Measurements from ENCODE around the gene PSIP1.

The PSIP1 gene

DNA sequence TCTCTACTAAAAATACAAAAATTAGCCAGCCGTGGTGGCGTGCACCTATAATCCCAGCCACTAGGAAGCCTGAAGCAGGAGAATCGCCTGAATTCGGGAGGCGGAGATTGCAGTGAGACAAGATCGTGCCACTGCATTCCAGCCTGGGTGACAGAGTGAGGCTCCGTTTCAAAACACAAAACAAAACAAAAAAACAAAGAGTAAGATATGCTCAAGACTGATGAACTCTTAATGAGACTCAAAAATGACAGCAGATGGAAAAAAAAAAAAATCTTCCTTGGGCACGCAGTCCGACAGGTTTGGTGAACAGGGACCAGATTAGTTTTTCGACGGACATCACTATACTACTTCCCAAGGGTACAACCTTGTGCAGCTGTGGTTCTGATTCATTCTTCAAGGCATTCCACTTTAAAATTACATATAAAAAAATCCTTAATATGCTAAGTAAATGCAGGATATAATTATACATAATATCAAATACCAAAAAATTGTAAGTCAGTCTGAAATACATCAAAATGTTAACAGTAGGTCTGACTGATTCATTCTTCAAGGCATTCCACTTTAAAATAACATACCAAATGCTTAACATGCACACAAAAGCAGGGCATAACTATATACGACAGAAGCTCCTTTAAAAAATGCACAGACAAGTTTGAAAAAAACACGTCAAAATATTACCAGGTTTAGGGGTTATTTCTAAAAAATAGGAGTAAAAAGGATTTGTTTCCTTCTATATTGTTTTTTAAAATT, 12.3 kb downstream of the PSIP1 start:
- no peak overlapping the region for H3K9ac ChIP-seq (ENCODE audit: low read depth, low read length)
- H3K4me2 ChIP-seq (ENCODE audit: insufficient read depth, low read length) = no peak overlapping the region
- H3K9me3 ChIP-seq (ENCODE audit: insufficient read depth, low read length, severe bottlenecking) = no peaks in the 10 kb centered on the region
- DNase-seq (no peak), ATAC-seq (ENCODE audit: insufficient read depth, low read depth) (no peak)
- peaks cover 97% of the 10 kb centered on the region for H3K79me2 ChIP-seq (ENCODE audit: insufficient read depth, low read length)
- H3K36me3 ChIP-seq (ENCODE audit: insufficient read depth, low read length) = peaks cover 80% of the 10 kb centered on the region
- no peak overlapping the region for H2AFZ ChIP-seq (ENCODE audit: low read depth, low read length)
- peaks cover 29% of the 10 kb centered on the region; the same call in 1 of the 2 replicates for H3K4me1 ChIP-seq (ENCODE audit: insufficient read depth, low read length)
- no peak overlapping the region for H3K27ac ChIP-seq (ENCODE audit: low read length)
- H4K20me1 ChIP-seq (ENCODE audit: insufficient read depth, low read length) = peaks cover 46% of the 10 kb centered on the region; the same call in 1 of the 2 replicates
- no peak overlapping the region for H3K4me3 ChIP-seq (ENCODE audit: low read depth in 1 of 2, low read length in 2 of 2)
- no peaks in the 10 kb centered on the region for H3K27me3 ChIP-seq (ENCODE audit: insufficient read depth, low read length, poor library complexity)
- no peak for TF ChIP-seq EZH2 (IDR thresholded peaks at IDR 0.05; ENCODE audit: borderline replicate concordance, low read depth, low read length, severe bottlenecking)
- TF ChIP-seq, protein P1, sequence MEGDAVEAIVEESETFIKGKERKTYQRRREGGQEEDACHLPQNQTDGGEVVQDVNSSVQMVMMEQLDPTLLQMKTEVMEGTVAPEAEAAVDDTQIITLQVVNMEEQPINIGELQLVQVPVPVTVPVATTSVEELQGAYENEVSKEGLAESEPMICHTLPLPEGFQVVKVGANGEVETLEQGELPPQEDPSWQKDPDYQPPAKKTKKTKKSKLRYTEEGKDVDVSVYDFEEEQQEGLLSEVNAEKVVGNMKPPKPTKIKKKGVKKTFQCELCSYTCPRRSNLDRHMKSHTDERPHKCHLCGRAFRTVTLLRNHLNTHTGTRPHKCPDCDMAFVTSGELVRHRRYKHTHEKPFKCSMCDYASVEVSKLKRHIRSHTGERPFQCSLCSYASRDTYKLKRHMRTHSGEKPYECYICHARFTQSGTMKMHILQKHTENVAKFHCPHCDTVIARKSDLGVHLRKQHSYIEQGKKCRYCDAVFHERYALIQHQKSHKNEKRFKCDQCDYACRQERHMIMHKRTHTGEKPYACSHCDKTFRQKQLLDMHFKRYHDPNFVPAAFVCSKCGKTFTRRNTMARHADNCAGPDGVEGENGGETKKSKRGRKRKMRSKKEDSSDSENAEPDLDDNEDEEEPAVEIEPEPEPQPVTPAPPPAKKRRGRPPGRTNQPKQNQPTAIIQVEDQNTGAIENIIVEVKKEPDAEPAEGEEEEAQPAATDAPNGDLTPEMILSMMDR (IDR thresholded peaks at IDR 0.05; ENCODE audit: borderline replicate concordance, extremely low read depth, low read length, poor library complexity, severe bottlenecking) = no peak

DNA sequence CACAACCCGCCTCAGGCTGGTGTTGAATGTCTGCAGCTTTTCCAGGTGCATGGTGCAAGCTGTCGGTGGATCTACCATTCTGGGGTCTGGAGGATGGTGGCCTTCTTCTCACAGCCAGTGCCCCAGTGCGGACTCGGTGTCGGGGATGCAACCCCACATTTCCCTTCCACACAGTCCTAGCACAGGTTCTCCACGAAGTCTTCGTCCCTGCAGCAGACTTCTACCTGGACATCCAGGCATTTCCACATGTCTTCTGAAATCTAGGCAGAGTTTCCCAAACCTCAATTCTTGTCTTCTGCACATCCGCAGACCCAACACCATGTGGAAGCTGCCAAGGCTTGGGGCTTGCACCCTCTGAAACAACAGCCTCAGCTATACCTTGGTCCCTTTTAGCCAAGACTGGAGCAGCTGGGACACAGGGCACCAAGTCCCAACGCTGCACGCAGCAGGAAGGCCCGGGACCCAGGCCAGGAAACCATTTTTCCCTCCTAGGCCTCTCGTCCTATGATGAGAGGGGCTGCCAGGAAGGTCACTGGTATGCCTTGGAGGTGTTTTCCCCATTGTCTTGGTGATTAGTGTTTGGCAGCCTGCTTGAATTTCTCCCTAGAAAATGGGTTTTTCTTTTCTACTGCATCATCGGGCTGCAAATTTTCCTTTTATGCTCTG, 18.2 kb downstream of the PSIP1 start:
- H3K4me2 ChIP-seq (ENCODE audit: insufficient read depth, low read length) = no peak overlapping the region
- no peak overlapping the region for H3K9ac ChIP-seq (ENCODE audit: low read depth, low read length)
- no peaks in the 10 kb centered on the region for H3K9me3 ChIP-seq (ENCODE audit: insufficient read depth, low read length, severe bottlenecking)
- no peak for DNase-seq
- H3K27me3 ChIP-seq (ENCODE audit: insufficient read depth, low read length, poor library complexity) = no peaks in the 10 kb centered on the region
- peaks cover 74% of the 10 kb centered on the region for H3K79me2 ChIP-seq (ENCODE audit: insufficient read depth, low read length)
- no peak overlapping the region for H3K4me3 ChIP-seq (ENCODE audit: low read depth in 1 of 2, low read length in 2 of 2)
- TF ChIP-seq, protein P1 (IDR thresholded peaks at IDR 0.05; ENCODE audit: borderline replicate concordance, extremely low read depth, low read length, poor library complexity, severe bottlenecking) = no peak
- TF ChIP-seq EZH2 (IDR thresholded peaks at IDR 0.05; ENCODE audit: borderline replicate concordance, low read depth, low read length, severe bottlenecking) = no peak
- no peaks in the 10 kb centered on the region for H3K4me1 ChIP-seq (ENCODE audit: insufficient read depth, low read length)
- no peak overlapping the region for H3K27ac ChIP-seq (ENCODE audit: low read length)
- ATAC-seq (ENCODE audit: insufficient read depth, low read depth) = no peak
- H4K20me1 ChIP-seq (ENCODE audit: insufficient read depth, low read length) = peaks cover 36% of the 10 kb centered on the region; the same call in 1 of the 2 replicates
- no peak overlapping the region for H2AFZ ChIP-seq (ENCODE audit: low read depth, low read length)
- peaks cover 80% of the 10 kb centered on the region for H3K36me3 ChIP-seq (ENCODE audit: insufficient read depth, low read length)

DNA sequence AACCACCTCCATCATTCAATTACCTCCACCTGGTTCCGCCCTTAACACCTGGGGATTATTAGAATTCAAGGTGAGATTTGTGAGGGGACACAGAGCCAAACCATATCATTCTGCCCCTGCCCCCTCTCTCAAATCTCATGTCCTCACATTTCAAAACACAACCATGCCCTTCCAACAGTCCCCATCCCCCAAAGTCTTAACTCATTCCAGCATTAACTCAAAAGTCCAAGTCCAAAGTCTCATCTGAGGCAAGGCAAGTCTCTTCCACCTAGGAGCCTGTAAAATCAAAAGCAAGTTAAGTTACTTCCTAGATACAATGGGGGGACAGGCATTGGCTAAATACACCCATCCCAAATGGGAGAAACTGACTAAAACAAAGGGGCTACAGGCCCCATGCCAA, 18.8 kb downstream of the PSIP1 start:
- peaks cover 80% of the 10 kb centered on the region for H3K36me3 ChIP-seq (ENCODE audit: insufficient read depth, low read length)
- no peak overlapping the region for H3K9ac ChIP-seq (ENCODE audit: low read depth, low read length)
- H3K9me3 ChIP-seq (ENCODE audit: insufficient read depth, low read length, severe bottlenecking) = no peaks in the 10 kb centered on the region
- H3K4me2 ChIP-seq (ENCODE audit: insufficient read depth, low read length) = no peak overlapping the region
- H3K4me3 ChIP-seq (ENCODE audit: low read depth in 1 of 2, low read length in 2 of 2) = no peak overlapping the region
- peaks cover 36% of the 10 kb centered on the region; the same call in 1 of the 2 replicates for H4K20me1 ChIP-seq (ENCODE audit: insufficient read depth, low read length)
- no peaks in the 10 kb centered on the region for H3K27me3 ChIP-seq (ENCODE audit: insufficient read depth, low read length, poor library complexity)
- peaks cover 69% of the 10 kb centered on the region for H3K79me2 ChIP-seq (ENCODE audit: insufficient read depth, low read length)
- no peak overlapping the region for H3K27ac ChIP-seq (ENCODE audit: low read length)
- no peaks in the 10 kb centered on the region for H3K4me1 ChIP-seq (ENCODE audit: insufficient read depth, low read length)
- H2AFZ ChIP-seq (ENCODE audit: low read depth, low read length) = no peak overlapping the region
- DNase-seq = no peak
- no peak for TF ChIP-seq EZH2 (IDR thresholded peaks at IDR 0.05; ENCODE audit: borderline replicate concordance, low read depth, low read length, severe bottlenecking)
- TF ChIP-seq, protein P1 (IDR thresholded peaks at IDR 0.05; ENCODE audit: borderline replicate concordance, extremely low read depth, low read length, poor library complexity, severe bottlenecking) = no peak
- no peak for ATAC-seq (ENCODE audit: insufficient read depth, low read depth)
